Caco-2 (cell line): Measurements from ENCODE around the gene LUC7L. TPM values are rescaled to one million over a fixed set of nuclear protein-coding genes. Genes with fewer than 3 reads are reported as not detected.

Source experiments
- BruUV-seq: library from RNA; stranded (reverse); fragments of 400-500 nt; replicated peaks from 2 replicates; lab custom pipeline; 2021; lab: Mats Ljungman, UMichigan
- CTCF ChIA-PET: fragments of 300-600 bp; sonication (Branson Sonifier 250); formaldehyde crosslinking; loops from one replicate; lab custom pipeline; 2022; ENCODE audit warnings: antibody characterized with exemption; lab: Charles Lee
- POLR2A ChIA-PET: fragments of 300-600 bp; sonication (Branson Sonifier 250); formaldehyde crosslinking; loops from one replicate; lab custom pipeline; 2022; ENCODE audit warnings: antibody characterized with exemption; lab: Charles Lee
- DNase-seq, 2 experiments: peaks; one replicate each; pipeline versions ENCODE4 v3.0.0 to v3.0.0-alpha.2; 2020 to 2022
- H3K27me3 ChIP-seq: replicated peaks from 2 replicates; pipeline ENCODE4 v1.6.0; 2011; ENCODE audit warnings: low read length; ENCODE audit not compliant: control insufficient read depth, insufficient read depth
- H3K36me3 ChIP-seq: 2 replicates; pipeline ENCODE4 v1.5.1; 2011; ENCODE audit warnings: low read length; ENCODE audit not compliant: control insufficient read depth, insufficient read depth
- H3K4me1 ChIP-seq: fragments of 250-450 bp; sonication (Bioruptor Pico); 2 replicates; pipeline ENCODE4 v1.5.1; 2020; ENCODE audit warnings: mild to moderate bottlenecking
- H3K4me3 ChIP-seq: 2 replicates; pipeline ENCODE4 v1.5.1; 2011; ENCODE audit warnings: low read depth, mild to moderate bottlenecking, control low read depth, low read length
- H3K9me3 ChIP-seq: fragments of 250-450 bp; sonication (Bioruptor Pico); 2 replicates; pipeline ENCODE4 v1.5.1; 2020; ENCODE audit warnings: mild to moderate bottlenecking, moderate library complexity
- H3K27ac Mint-ChIP-seq: one replicate; pipeline ENCODE4 v1.8.0; 2022; ENCODE audit warnings: mixed read lengths; ENCODE audit not compliant: unreplicated experiment
- H3K27me3 Mint-ChIP-seq: one replicate; pipeline ENCODE4 v1.8.0; 2022; ENCODE audit warnings: mixed read lengths; ENCODE audit not compliant: insufficient read depth, unreplicated experiment
- H3K36me3 Mint-ChIP-seq: one replicate; pipeline ENCODE4 v1.8.0; 2022; ENCODE audit warnings: mild to moderate bottlenecking, mixed read lengths; ENCODE audit not compliant: insufficient read depth, unreplicated experiment
- H3K4me1 Mint-ChIP-seq: one replicate; pipeline ENCODE4 v1.8.0; 2022; ENCODE audit warnings: low read depth, mixed read lengths; ENCODE audit not compliant: unreplicated experiment
- H3K4me3 Mint-ChIP-seq: one replicate; pipeline ENCODE4 v1.8.0; 2022; ENCODE audit warnings: mild to moderate bottlenecking, moderate library complexity, mixed read lengths; ENCODE audit not compliant: unreplicated experiment
- H3K9me3 Mint-ChIP-seq: one replicate; pipeline ENCODE4 v1.8.0; 2022; ENCODE audit warnings: mixed read lengths; ENCODE audit not compliant: unreplicated experiment
- intact Hi-C: fragments of 100-400 bp; cut with micrococcal nuclease; formaldehyde crosslinking; loops from one replicate; pipeline ENCODE4 v1.10.0; 2022; ENCODE audit not compliant: unreplicated experiment
- total RNA-seq: library from RNA; stranded (reverse); gene quantifications from 2 replicates; pipeline ENCODE4 v1.2.3, GENCODE V29; 2022
- TF ChIP-seq, protein P1 (sequence below), 2 experiments: fragments of 200-600 bp in 1 of 2; IDR thresholded peaks; 1 replicate in 1 of 2; 2 replicates in 1 of 2; pipeline versions ENCODE4 v1.5.1 to v1.8.0; 2011 to 2022; ENCODE audit warnings: antibody characterized with exemption in 1 of 2, control low read depth in 1 of 2, inconsistent platforms in 1 of 2, low read depth in 1 of 2, low read length in 1 of 2, mild to moderate bottlenecking in 1 of 2, moderate library complexity in 1 of 2; ENCODE audit not compliant: insufficient read depth in 1 of 2, severe bottlenecking in 1 of 2, unreplicated experiment in 1 of 2

Gene LUC7L
- total RNA-seq, 1 experiment from 2014 or later = 80.7 TPM

DNA sequence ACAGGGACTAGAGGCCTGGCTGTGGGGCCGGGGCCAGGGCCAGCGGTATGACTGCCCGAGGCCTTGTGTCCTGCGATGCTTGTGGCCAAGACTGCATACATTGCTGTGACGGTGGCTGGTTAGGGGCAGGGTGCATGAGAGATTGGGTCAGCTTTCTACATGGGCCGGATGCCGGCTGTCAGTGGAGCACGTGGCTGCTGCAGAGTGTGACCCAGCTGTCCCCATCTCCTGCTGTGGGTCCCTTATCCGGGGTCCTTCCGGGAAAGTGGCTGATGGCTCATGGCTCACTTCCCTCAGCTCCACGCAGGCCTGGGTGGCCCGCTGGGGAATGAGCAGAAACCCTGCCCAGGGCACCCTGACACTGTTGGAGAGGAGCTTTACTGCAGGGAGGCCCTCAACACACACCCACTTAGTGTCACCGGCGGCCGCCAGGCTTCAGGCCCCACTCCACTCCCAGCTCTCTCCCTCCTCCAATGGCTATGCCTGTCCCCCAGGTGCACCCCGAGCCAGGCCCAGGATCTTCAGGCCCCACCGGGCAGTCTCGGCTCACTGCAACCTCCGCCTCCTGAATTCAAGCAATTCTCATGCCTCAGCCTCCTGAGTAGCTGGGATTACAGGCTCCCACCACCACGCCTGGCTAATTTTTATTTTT is 47.3 kb upstream of the LUC7L start:
- no TSS peak for BruUV-seq
- no peaks in the 10 kb centered on the region for H3K4me1 ChIP-seq
- H3K27me3 ChIP-seq = no peaks in the 10 kb centered on the region; the same call in 1 of the 2 replicates
- Mint-ChIP-seq H3K4me3 (peak overlapping the region; percentile 54), H3K27ac (no peak overlapping the region), H3K9me3 (no peaks in the 10 kb centered on the region), H3K27me3 (no peaks in the 10 kb centered on the region), H3K36me3 (no peaks in the 10 kb centered on the region), H3K4me1 (no peaks in the 10 kb centered on the region)
- no peak overlapping the region for H3K4me3 ChIP-seq
- H3K36me3 ChIP-seq = no peaks in the 10 kb centered on the region
- intact Hi-C loops = no loop called here
- no peak for DNase-seq
- H3K9me3 ChIP-seq = no peaks in the 10 kb centered on the region
- ChIA-PET CTCF (no interaction called here), POLR2A (no interaction called here)
- TF ChIP-seq, protein P1, sequence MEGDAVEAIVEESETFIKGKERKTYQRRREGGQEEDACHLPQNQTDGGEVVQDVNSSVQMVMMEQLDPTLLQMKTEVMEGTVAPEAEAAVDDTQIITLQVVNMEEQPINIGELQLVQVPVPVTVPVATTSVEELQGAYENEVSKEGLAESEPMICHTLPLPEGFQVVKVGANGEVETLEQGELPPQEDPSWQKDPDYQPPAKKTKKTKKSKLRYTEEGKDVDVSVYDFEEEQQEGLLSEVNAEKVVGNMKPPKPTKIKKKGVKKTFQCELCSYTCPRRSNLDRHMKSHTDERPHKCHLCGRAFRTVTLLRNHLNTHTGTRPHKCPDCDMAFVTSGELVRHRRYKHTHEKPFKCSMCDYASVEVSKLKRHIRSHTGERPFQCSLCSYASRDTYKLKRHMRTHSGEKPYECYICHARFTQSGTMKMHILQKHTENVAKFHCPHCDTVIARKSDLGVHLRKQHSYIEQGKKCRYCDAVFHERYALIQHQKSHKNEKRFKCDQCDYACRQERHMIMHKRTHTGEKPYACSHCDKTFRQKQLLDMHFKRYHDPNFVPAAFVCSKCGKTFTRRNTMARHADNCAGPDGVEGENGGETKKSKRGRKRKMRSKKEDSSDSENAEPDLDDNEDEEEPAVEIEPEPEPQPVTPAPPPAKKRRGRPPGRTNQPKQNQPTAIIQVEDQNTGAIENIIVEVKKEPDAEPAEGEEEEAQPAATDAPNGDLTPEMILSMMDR (IDR thresholded peaks at IDR 0.05; ENCODE audit: insufficient read depth in 1 of 2, low read depth in 1 of 2, low read length in 1 of 2, severe bottlenecking in 1 of 2, unreplicated experiment in 1 of 2) = no peak

DNA sequence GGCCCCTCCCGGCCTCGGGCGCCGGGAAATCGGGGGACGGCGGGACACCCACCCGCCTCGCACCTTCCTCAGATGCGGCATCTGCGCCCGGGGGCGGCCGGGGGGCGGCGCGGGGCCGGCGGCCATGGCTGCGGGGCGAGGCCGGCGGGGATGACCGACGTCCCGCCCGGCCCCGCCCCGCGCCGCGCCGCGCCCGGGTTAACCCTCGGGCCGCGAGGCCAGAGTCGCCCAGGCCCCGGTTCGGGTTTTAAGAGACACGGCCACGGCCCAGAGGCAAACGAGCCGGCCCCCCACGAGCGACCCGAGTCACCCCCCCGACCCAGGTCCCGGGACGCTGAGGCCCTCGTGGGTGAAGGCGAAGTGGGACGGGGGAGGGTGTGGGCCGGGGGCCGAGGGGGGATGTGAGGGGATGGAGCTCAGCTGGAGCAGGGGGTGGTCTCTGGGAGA is 46.6 kb upstream of the LUC7L start, which contains the start of gene RGS11:
Gene RGS11 (minus strand): TSS at position 159 of the 447 bp plus-strand sequence. CDS start 33 bp downstream, at position 126.
- no peaks in the 10 kb centered on the region for H3K36me3 ChIP-seq
- no peaks in the 10 kb centered on the region for H3K4me1 Mint-ChIP-seq
- peak within 1 kb of the TSS; percentile 55 for H3K4me3 ChIP-seq
- no peaks in the 10 kb centered on the region for H3K9me3 ChIP-seq
- no peak for DNase-seq
- intact Hi-C loops = no loop called here
- H3K9me3 Mint-ChIP-seq = no peaks in the 10 kb centered on the region
- TF ChIP-seq, protein P1 (IDR thresholded peaks at IDR 0.05; ENCODE audit: insufficient read depth in 1 of 2, low read depth in 1 of 2, low read length in 1 of 2, severe bottlenecking in 1 of 2, unreplicated experiment in 1 of 2) = no peak
- H3K27me3 Mint-ChIP-seq = no peaks in the 10 kb centered on the region
- H3K27me3 ChIP-seq = no peaks in the 10 kb centered on the region; the same call in 1 of the 2 replicates
- POLR2A ChIA-PET = no interaction called here
- BruUV-seq = no TSS peak
- no peaks in the 10 kb centered on the region for H3K4me1 ChIP-seq
- no peak within 1 kb of the TSS for H3K27ac Mint-ChIP-seq
- CTCF ChIA-PET = no interaction called here
- H3K36me3 Mint-ChIP-seq = no peaks in the 10 kb centered on the region
- H3K4me3 Mint-ChIP-seq = peak within 1 kb of the TSS; percentile 69

DNA sequence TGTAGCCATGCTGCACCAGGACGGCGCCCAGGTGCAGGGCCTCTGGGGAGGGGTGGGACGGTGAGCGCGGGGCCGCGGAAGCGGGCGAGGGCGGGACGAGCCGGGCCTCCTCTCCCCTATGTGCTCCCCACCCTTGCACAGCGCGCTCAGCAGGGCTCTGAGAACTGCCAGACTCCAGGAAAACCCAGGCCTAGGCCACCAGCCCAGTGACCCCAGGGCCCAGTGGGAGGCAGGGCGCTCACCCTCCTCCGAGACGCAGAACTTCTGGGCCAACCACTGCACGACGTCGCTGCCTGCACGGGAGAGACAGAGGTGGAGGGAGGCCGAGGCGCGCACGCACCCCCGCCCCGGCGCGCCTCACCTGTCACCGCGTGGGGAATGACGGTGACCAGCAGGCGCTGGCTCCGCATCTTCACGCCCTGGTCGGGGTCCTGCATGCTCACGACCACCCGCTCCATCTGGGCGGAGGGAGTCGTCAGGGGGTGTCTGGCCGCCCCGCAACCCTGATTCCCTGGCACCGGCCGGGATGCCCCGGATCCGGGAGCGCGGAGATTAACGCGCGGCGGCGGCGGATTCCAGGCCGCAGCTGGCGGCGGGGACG is 45.9 kb upstream of the LUC7L start:
- no peaks in the 10 kb centered on the region for H3K9me3 ChIP-seq
- no peaks in the 10 kb centered on the region for H3K36me3 Mint-ChIP-seq
- H3K9me3 Mint-ChIP-seq = no peaks in the 10 kb centered on the region
- H3K27me3 Mint-ChIP-seq = no peaks in the 10 kb centered on the region
- no peaks in the 10 kb centered on the region; the same call in 1 of the 2 replicates for H3K27me3 ChIP-seq
- H3K27ac Mint-ChIP-seq = no peak overlapping the region
- peak overlapping the region; percentile 69 for H3K4me3 Mint-ChIP-seq
- ChIA-PET CTCF (no interaction called here), POLR2A (no interaction called here)
- TF ChIP-seq, protein P1 (IDR thresholded peaks at IDR 0.05; ENCODE audit: insufficient read depth in 1 of 2, low read depth in 1 of 2, low read length in 1 of 2, severe bottlenecking in 1 of 2, unreplicated experiment in 1 of 2) = no peak
- intact Hi-C loops = no loop called here
- no peaks in the 10 kb centered on the region for H3K4me1 ChIP-seq
- H3K4me3 ChIP-seq = peak overlapping the region; percentile 55
- no TSS peak for BruUV-seq
- no peaks in the 10 kb centered on the region for H3K4me1 Mint-ChIP-seq
- H3K36me3 ChIP-seq = no peaks in the 10 kb centered on the region
- peak in 1 of 2 experiments; percentile 40 for DNase-seq
